HG02759 (cell line): Measurements from ENCODE around the gene DCAF4.
"Not testable (repeated sequence)": the region's sequence is repeated elsewhere in the genome, so short reads cannot be mapped to it uniquely, and the experiment has no call there.

ENCODE experiments used
- ATAC-seq: cut with Tn5 transposase; IDR thresholded peaks from one replicate; pipeline ENCODE4 v1.9.1; 2021; ENCODE audit warnings: mild to moderate bottlenecking, moderate library complexity; ENCODE audit not compliant: unreplicated experiment

The DCAF4 gene

DNA sequence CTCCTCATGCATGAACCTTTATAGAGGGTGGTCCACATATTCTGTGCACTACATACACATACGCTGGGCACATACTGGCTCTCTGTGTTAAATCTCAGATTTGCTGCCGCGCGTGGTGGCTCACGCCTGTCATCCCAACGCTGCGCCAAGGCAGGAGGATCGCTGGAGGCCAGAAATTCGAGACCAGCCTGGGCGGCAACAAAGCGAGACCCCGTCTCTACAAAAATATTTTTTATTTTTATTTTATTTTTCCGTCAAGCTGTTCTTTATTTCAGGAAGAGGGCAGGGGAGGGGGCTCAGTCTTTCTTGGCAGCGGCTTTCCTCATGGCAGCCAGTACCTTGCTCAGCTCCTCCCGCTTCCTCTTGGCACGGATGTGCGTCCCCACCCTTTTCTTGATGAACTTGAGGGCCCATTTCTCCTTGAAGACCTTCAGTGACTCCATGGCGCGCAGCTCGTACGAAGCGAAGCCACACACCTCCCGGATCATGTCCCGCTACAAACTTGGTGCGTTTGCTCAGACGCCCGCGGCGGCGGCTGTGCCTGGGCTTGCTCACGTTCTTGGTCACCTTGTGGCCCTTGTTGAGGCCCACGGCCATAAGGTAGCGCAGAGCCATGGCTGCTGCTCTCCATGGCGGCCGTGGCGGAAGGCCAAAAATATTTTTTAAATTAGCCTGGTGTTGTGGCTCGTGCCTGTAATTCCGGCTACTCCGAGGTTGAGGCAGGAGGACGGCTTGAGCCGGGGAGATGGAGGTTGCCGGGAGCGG is 3.2 kb downstream of the DCAF4 start:
- ATAC-seq, result no peak

DNA sequence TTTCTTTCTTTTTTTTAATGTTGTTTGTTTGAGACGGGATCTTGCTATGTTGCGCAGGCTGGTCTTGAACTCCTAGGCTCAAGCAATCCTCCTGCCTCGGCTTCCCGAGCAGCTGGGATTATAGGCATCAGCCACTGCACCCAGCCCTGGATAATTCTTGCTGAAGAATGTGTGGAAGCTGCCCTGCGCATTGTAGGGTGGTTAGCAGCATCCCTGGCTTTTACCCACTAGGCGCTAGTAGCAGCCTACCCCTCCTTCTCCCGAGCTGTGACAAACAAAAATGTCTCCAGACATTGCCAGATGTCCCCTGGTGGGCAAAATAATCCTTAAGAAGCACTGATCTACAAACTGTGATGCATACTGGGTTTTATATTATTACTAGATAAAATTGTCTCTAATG is 6.6 kb downstream of the DCAF4 start:
- ATAC-seq, result no peak

DNA sequence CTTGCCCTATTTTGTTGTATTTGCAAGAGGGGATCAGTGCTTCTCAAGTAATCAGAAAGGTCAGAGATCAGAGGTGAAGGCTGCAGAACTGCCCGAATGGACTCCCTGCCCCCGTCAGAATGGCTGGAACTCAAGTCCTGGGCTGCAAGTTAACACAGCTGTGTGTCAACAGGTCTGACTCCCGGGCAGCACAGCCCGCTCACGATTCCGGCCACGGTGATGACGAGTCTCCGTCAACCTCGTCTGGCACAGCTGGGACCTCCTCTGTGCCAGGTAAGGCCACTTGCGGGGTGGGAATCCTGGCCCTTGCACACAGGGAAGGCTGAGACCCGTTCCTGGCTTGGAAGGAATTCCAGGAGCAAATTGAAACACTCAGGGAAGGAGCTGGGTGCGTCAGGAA is 13.4 kb downstream of the DCAF4 start:
- no peak for ATAC-seq

DNA sequence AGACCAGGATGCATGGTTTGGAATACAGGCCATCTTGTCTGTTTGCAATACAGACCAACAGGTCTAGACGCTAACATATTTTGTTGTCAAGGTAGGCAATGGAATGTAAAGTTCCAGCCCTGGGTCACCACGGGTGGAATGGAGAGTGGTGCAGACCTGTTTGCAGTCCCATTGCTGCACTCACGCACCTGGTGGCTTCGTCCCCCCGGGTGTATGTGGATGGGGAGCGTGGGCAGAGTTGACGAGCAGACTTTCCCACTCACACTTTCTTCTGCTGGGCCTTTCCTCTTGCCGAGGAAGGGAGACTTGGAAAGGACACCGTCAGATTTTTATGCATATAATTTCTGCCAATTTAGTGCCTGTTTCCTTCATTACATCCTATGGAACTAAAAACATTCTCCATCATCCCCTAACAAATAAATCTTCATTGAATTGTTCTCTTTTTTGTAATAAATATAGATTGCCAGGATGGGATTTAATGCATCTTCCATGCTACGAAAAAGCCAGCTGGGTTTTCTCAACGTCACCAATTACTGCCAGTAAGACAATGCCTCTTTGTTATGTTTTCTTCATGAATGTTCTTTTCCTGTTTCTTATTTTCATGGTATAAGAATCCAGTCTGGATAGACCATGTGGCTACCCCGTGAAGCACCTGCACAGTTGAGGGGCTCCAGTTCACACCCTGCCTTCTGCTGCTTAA is 15.2 kb downstream of the DCAF4 start:
- no peak for ATAC-seq

DNA sequence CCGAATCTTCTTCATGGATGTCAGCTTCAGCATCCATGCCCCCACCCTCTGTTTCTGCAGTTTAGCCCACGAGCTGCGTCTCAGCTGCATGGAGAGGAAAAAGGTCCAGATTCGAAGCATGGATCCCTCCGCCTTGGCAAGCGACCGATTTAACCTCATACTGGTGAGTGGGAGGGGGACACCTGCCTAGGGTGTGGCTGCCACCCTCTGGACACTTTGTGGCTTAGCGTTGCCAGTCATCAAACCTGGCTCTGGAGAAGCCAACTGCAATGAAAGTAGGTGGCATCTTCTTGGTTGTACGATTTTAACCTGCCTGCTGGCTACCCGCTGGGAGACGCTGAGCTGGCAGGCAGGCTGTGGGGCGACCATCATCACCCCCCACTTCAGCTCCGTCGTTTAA is 16.7 kb downstream of the DCAF4 start:
- no peak for ATAC-seq

DNA sequence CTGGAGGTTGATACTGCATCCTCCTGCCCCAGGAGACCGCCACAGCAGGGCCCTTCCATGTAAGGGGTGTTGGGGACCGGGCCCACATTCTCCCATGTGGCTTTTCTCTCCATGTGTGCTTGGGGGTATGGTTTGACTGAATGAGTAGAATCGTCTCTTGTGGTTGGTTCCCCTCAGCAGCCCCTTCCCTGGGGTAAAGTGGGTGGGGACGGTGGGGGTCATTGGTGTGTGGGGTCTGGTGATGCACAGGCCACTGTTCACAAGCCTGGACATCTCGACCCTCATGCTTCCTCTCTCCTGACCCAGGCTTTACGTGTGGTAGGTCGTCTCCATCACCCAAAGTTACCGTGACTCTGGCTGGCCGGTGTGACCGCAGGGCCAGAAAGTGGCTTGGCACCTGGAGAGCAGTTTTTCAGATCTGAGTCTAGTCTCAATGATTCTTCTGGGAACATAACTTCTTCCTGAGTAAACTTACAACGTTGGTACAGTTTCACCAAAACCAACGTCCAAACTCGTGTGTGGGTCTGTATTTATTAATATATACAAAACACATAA is 17.7 kb downstream of the DCAF4 start:
- no peak for ATAC-seq

- no peak for ATAC-seq
Measured at GRCh38 chr14:72945356-72946027, 19.2 kb downstream of the DCAF4 start.

DNA sequence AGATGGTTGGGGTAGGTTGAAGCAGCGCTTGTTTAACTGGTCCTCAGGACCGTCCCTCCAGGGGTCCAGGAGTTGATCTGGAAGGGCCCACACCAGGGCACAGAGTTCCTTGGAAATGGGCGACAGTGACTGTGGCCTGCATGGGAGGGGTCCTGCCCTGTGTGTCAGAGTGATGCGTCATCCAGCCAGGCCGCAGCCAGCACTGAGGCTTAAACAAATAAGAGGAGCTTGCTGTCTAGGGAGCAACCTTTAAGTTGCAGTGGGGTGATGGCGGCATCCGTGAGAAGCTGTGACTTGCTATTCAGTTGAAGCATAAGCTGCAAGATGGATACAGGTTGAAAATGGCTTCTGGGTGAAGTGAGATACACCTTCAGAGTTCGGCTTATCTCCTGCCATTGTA is 20.2 kb downstream of the DCAF4 start:
- no peak for ATAC-seq

DNA sequence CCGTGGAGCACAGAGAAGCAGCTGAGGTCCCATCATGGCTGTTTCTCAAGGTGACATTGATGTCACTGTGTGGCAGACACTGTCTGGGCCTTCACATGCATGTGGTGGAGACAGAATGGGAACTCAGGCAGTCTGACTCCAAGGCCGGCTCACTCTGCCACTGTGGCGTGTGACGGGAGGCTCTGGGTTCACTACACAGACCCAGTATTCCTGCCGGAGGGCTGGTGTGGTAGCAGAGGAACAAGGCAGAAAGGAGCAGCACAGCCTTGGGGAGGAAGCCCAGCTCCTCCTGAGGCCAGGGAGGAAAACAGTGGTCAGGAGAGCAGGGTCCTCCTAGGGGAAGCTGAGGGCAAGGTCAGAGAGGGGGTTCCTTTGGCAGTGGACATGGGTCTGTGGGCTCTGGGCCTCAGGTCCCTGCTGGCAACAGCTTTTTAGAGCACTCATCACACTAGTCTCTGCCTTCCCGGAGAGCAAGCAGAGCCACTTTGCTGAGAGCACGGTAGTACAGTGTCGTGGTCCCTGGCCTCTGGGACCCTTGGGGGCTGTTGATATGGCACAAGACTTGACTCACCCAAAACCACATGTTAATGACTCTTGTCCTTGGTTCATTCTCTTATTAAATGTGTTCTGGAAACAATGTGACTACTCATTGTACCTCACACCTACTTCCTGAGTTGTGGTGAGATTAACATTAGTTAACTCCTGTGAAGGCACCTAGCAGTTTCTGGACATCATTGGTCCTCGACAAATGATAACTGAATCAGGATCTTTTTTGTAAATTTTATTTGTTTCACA is 21.3 kb downstream of the DCAF4 start:
- ATAC-seq, result no peak

- ATAC-seq, result no peak
Measured at GRCh38 chr14:72948481-72949138, 22.3 kb downstream of the DCAF4 start.

DNA sequence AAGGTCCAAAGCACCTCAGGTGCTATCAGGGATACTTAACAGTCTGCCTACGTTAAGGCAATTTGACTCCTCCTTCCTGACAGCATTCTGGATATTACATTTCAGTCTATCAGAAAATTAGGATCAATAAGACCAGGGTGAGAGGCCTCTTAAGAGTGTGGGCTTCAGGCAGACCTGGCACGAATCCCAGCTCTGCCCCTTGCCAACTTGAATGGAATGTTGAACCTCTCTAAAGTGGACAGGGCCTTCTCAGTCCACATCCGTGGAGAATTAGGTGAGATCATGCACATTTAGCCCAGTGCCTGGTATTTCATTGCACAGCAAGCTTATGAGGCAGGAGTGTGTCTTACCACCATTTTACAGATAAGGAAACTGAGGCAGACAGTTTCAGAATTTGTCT is 25.9 kb downstream of the DCAF4 start:
- no peak for ATAC-seq

DNA sequence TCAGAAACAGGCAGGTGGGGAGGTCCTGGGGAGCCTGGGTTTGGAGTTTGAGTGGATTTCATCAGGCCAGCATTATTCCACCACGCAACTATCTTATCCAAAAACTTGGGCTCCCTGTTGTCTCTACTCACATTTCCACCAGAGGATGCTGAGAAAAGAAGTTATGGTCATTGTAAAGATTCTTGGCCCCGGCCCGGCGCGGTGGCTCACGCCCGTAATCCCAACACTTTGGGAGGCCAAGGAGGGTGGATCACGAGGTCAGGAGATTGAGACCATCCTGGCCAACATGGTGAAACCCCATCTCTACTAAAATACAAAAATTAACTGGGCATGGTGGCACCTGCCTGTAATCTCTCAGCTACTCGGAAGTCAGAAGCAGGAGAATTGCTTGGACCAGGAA is 30.5 kb downstream of the DCAF4 start:
- not testable (repeated sequence) for ATAC-seq

DNA sequence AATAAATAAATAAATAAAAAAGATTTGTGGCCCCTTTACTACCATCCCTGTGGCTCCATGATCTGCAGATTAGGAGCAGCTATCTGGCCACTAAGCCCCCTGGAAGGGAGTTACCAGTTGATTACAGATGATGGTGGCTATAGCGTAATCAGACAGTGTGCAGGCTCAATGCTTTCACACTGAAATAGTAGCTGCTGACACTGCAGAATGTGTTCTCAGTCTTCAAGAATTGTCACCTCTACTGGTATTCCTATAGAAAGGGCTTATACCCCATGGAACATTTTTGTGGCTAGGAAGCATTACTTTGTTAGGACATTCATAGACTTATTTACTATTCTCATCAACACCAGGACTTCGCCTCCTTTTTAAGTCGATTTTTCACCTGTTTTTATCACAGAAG is 30.9 kb downstream of the DCAF4 start:
- no peak for ATAC-seq

DNA sequence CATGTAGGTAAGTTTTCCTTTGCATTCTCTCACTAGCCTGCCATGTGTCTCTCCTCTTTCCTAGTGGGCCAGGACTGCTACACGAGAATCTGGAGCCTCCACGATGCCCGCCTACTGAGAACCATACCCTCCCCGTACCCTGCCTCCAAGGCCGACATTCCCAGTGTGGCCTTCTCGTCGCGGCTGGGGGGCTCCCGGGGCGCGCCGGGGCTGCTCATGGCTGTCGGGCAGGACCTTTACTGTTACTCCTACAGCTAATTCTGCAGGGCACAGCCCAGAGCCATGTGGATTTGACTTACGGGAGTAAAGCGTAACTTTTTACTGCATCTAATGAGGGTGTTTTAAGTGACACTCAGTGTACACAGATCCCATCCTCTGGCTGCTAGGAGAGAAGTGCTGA is 32.3 kb downstream of the DCAF4 start:
- ATAC-seq, result no peak

DNA sequence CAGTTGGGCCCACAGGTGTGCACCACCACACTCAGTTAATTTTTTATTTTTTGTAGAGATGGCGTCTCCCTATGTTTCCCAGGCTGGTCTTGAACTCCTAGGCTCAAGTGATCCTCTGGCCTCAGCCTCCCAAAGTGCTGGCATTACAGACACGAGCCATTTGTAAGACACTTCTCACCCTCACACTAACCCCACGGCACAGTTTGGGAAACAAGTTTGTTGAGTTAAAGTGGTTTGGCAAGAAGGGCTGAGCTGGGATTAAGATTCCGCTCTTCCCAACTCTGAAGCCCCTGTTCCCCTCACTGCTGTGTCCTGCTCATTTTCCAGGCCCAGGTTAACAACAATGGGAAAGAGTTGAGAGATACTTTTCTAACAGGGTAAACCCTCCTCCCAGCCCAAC is 34.8 kb downstream of the DCAF4 start:
- ATAC-seq, result not testable (repeated sequence)

- no peak for ATAC-seq
Measured at GRCh38 chr14:72961579-72962335, 35.5 kb downstream of the DCAF4 start.

- not testable (repeated sequence) for ATAC-seq
Measured at GRCh38 chr14:72962336-72962754, 36.1 kb downstream of the DCAF4 start.

DNA sequence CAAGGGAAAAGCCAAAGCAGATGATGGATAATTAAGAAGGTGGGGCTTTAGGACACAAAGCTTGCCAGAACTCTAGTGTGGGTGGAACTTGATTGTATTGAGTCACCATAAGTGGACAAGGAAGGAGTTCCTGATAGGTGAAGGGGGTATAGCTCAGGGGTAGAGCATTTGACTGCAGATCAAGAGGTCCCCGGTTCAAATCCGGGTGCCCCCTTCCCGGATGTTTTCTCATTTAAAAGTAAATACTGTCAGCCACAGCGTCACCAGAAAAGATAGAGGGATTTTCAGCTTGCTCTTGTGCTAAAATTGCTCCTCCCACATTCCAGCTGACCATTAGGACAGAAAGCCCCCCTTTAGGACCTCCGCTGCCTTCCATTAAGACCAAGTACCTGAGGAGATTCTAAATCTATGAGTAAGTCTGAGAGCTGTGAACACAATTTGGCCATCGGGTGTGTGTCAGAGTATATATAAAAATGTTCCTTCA is 36.6 kb downstream of the DCAF4 start:
- no peak for ATAC-seq

DNA sequence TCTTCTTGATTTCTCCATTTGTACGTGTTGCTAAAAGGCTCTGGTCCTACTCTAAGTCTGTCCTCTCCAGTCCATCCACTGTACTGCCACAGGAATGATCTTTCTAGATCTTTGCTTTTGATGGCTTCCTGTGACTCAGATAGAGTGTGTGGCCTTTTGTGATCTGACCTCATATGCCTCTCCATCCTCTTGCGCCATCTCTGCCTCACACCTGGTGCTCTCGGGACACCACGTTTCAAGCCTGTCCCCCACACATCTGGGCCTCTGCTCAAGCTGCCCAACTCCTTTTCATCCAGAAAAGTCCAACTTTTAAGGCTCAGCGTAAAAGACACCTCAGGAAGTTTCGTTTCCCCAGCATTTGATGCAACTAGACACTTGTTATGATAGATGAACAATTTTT is 39.0 kb downstream of the DCAF4 start:
- no peak for ATAC-seq
